Progenitor cell of endocrine pancreas (in vitro differentiated cells): ENCODE results near the gene RNF4. TPM values are rescaled to one million over a fixed set of nuclear protein-coding genes. Genes with fewer than 3 reads are reported as not detected.

Experiments used
- DNase-seq: peaks from one replicate; pipeline ENCODE4 v3.0.0; 2021; ENCODE audit warnings: low spot score; ENCODE audit not compliant: unreplicated experiment
- H3K27ac Mint-ChIP-seq: 2 replicates; pipeline ENCODE4 v1.8.0; 2021; ENCODE audit warnings: mild to moderate bottlenecking, moderate library complexity, mixed read lengths
- H3K27me3 Mint-ChIP-seq: 2 replicates; pipeline ENCODE4 v1.8.0; 2021; ENCODE audit warnings: mixed read lengths
- H3K36me3 Mint-ChIP-seq: 2 replicates; pipeline ENCODE4 v1.8.0; 2022; ENCODE audit warnings: mixed read lengths; ENCODE audit not compliant: insufficient read depth
- H3K4me1 Mint-ChIP-seq: 2 replicates; pipeline ENCODE4 v1.8.0; 2021; ENCODE audit warnings: low read depth, mixed read lengths
- H3K4me3 Mint-ChIP-seq: 2 replicates; pipeline ENCODE4 v1.8.0; 2021; ENCODE audit warnings: low read depth, mild to moderate bottlenecking, moderate library complexity, mixed read lengths
- H3K9me3 Mint-ChIP-seq: 2 replicates; pipeline ENCODE4 v1.8.0; 2021; ENCODE audit warnings: low read depth, mixed read lengths
- CTCF ChIP-seq: fragments of 200-600 bp; sonication (generic); IDR thresholded peaks from one replicate; pipeline ENCODE4 v1.5.0; 2021; ENCODE audit warnings: antibody characterized with exemption, mild to moderate bottlenecking; ENCODE audit not compliant: unreplicated experiment
- total RNA-seq: library from RNA; stranded (reverse); gene quantifications from 2 replicates; pipeline ENCODE4 v1.2.1, GENCODE V29; 2021

Gene RNF4
- total RNA-seq, 1 donor from 2014 or later: 44.2 TPM

- no peak for TF ChIP-seq CTCF
- no peak overlapping the region for H3K27ac Mint-ChIP-seq
- no peak overlapping the region for H3K4me3 Mint-ChIP-seq
- no peaks in the 10 kb centered on the region for H3K27me3 Mint-ChIP-seq
- no peaks in the 10 kb centered on the region for H3K9me3 Mint-ChIP-seq
- no peaks in the 10 kb centered on the region for H3K36me3 Mint-ChIP-seq
- no peak for DNase-seq
- peaks cover 4% of the 10 kb centered on the region for H3K4me1 Mint-ChIP-seq
Observed at GRCh38 chr4:2558301-2558700, 89.4 kb downstream of the RNF4 start.

- no peak overlapping the region for H3K4me3 Mint-ChIP-seq
- H3K36me3 Mint-ChIP-seq: no peaks in the 10 kb centered on the region
- no peaks in the 10 kb centered on the region for H3K9me3 Mint-ChIP-seq
- no peaks in the 10 kb centered on the region for H3K27me3 Mint-ChIP-seq
- DNase-seq: no peak
- TF ChIP-seq CTCF: no peak
- H3K27ac Mint-ChIP-seq: peak overlapping the region; percentile 67
- peaks cover 3% of the 10 kb centered on the region for H3K4me1 Mint-ChIP-seq
Observed at GRCh38 chr4:2560167-2560566, 91.3 kb downstream of the RNF4 start.

Other genes starting within 250 kb of the RNF4 start
- gene HAUS3, start 227.0 kb upstream of the RNF4 start, total RNA-seq: 18.1 and 18.3 TPM in 2 replicates
- 5.0 and 5.9 TPM in 2 replicates for gene POLN, start 227.0 kb upstream of the RNF4 start, total RNA-seq
- 103 and 121 TPM in 2 replicates for gene MXD4, start 207.0 kb upstream of the RNF4 start, total RNA-seq
- 1.6 and 3.3 TPM in 2 replicates for gene ZFYVE28, start 50.5 kb upstream of the RNF4 start, total RNA-seq
- gene CFAP99, start 50.2 kb upstream of the RNF4 start, total RNA-seq: not detected in 2 replicates
- gene FAM193A, start 67.5 kb downstream of the RNF4 start, total RNA-seq: 48.1 and 53.4 TPM in 2 replicates